Activated naive CD4-positive, alpha-beta T cell treated with anti-CD3 and anti-CD28 coated beads, Interleukin-2, amount 50 U/mL, for 24 hours (primary cell): Measurements from ENCODE around the gene KXD1.
"Not testable (repeated sequence)": the region's sequence is repeated elsewhere in the genome, so short reads cannot be mapped to it uniquely, and the experiment has no call there.

ENCODE experiments used
- H3K27ac Mint-ChIP-seq: one replicate; pipeline ENCODE4 v1.8.0; 2021; ENCODE audit warnings: mild to moderate bottlenecking, mixed read lengths
- H3K27me3 Mint-ChIP-seq: one replicate; pipeline ENCODE4 v1.8.0; 2021; ENCODE audit warnings: mixed read lengths
- H3K36me3 Mint-ChIP-seq: one replicate; pipeline ENCODE4 v1.8.0; 2021; ENCODE audit warnings: mixed read lengths
- H3K4me1 Mint-ChIP-seq: one replicate; pipeline ENCODE4 v1.8.0; 2021; ENCODE audit warnings: mixed read lengths
- H3K4me3 Mint-ChIP-seq: one replicate; pipeline ENCODE4 v1.8.0; 2021; ENCODE audit warnings: mild to moderate bottlenecking, mixed read lengths
- H3K9me3 Mint-ChIP-seq: one replicate; pipeline ENCODE4 v1.8.0; 2021; ENCODE audit warnings: mixed read lengths

Gene KXD1

GRCh38 chr19:18526316-18526715 lies 31.4 kb upstream of the KXD1 start:
- no peaks in the 10 kb centered on the region for H3K27me3 Mint-ChIP-seq
- peaks cover 4% of the 10 kb centered on the region for H3K4me1 Mint-ChIP-seq
- H3K36me3 Mint-ChIP-seq = no peaks in the 10 kb centered on the region
- no peak overlapping the region for H3K27ac Mint-ChIP-seq
- no peak overlapping the region for H3K4me3 Mint-ChIP-seq
- no peaks in the 10 kb centered on the region for H3K9me3 Mint-ChIP-seq

GRCh38 chr19:18529782-18530181 lies 27.9 kb upstream of the KXD1 start:
- H3K27ac Mint-ChIP-seq = no peak overlapping the region
- no peaks in the 10 kb centered on the region for H3K4me1 Mint-ChIP-seq
- no peaks in the 10 kb centered on the region for H3K9me3 Mint-ChIP-seq
- H3K27me3 Mint-ChIP-seq = no peaks in the 10 kb centered on the region
- H3K36me3 Mint-ChIP-seq = no peaks in the 10 kb centered on the region
- no peak overlapping the region for H3K4me3 Mint-ChIP-seq

- Mint-ChIP-seq H3K27ac (no peak overlapping the region), H3K4me1 (no peaks in the 10 kb centered on the region), H3K9me3 (no peaks in the 10 kb centered on the region), H3K36me3 (peaks cover 1% of the 10 kb centered on the region), H3K27me3 (no peaks in the 10 kb centered on the region), H3K4me3 (no peak overlapping the region)
Measured at GRCh38 chr19:18531485-18531884, 26.2 kb upstream of the KXD1 start.

- Mint-ChIP-seq H3K4me3 (no peak overlapping the region), H3K27me3 (no peaks in the 10 kb centered on the region), H3K4me1 (no peaks in the 10 kb centered on the region), H3K9me3 (no peaks in the 10 kb centered on the region), H3K27ac (no peak overlapping the region), H3K36me3 (peaks cover 3% of the 10 kb centered on the region)
Measured at GRCh38 chr19:18532168-18532890, 25.3 kb upstream of the KXD1 start.

GRCh38 chr19:18533058-18533457 lies 24.6 kb upstream of the KXD1 start:
- Mint-ChIP-seq H3K27ac (no peak overlapping the region), H3K4me1 (no peaks in the 10 kb centered on the region), H3K9me3 (no peaks in the 10 kb centered on the region), H3K36me3 (peaks cover 6% of the 10 kb centered on the region), H3K4me3 (no peak overlapping the region), H3K27me3 (no peaks in the 10 kb centered on the region)

GRCh38 chr19:18536475-18536874 lies 21.2 kb upstream of the KXD1 start:
- Mint-ChIP-seq H3K4me3 (no peak overlapping the region), H3K27me3 (no peaks in the 10 kb centered on the region), H3K36me3 (peaks cover 6% of the 10 kb centered on the region), H3K9me3 (no peaks in the 10 kb centered on the region), H3K4me1 (peaks cover 7% of the 10 kb centered on the region), H3K27ac (no peak overlapping the region)

- Mint-ChIP-seq H3K36me3 (peaks cover 6% of the 10 kb centered on the region), H3K27ac (no peak overlapping the region), H3K27me3 (no peaks in the 10 kb centered on the region), H3K9me3 (no peaks in the 10 kb centered on the region), H3K4me1 (peaks cover 15% of the 10 kb centered on the region), H3K4me3 (no peak overlapping the region)
Measured at GRCh38 chr19:18537431-18537830, 20.2 kb upstream of the KXD1 start.

GRCh38 chr19:18538115-18538514 lies 19.6 kb upstream of the KXD1 start:
- H3K27ac Mint-ChIP-seq = no peak overlapping the region
- H3K36me3 Mint-ChIP-seq = peaks cover 6% of the 10 kb centered on the region
- H3K27me3 Mint-ChIP-seq = no peaks in the 10 kb centered on the region
- H3K4me3 Mint-ChIP-seq = no peak overlapping the region
- no peaks in the 10 kb centered on the region for H3K9me3 Mint-ChIP-seq
- peaks cover 17% of the 10 kb centered on the region for H3K4me1 Mint-ChIP-seq

- Mint-ChIP-seq H3K4me3 (no peak overlapping the region), H3K27ac (no peak overlapping the region), H3K9me3 (no peaks in the 10 kb centered on the region), H3K36me3 (peaks cover 6% of the 10 kb centered on the region), H3K4me1 (peaks cover 24% of the 10 kb centered on the region), H3K27me3 (no peaks in the 10 kb centered on the region)
Measured at GRCh38 chr19:18539372-18539771, 18.3 kb upstream of the KXD1 start.

GRCh38 chr19:18540200-18540599 lies 17.5 kb upstream of the KXD1 start:
- H3K36me3 Mint-ChIP-seq, H3K4me3 Mint-ChIP-seq, H3K27ac Mint-ChIP-seq, H3K9me3 Mint-ChIP-seq, H3K27me3 Mint-ChIP-seq: not testable (repeated sequence)
- H3K4me1 Mint-ChIP-seq = peaks cover 25% of the 10 kb centered on the region

- peak overlapping the region; percentile 51 for H3K27ac Mint-ChIP-seq
- H3K9me3 Mint-ChIP-seq = no peaks in the 10 kb centered on the region
- H3K27me3 Mint-ChIP-seq = no peaks in the 10 kb centered on the region
- peak overlapping the region; percentile 57 for H3K4me3 Mint-ChIP-seq
- peaks cover 25% of the 10 kb centered on the region for H3K4me1 Mint-ChIP-seq
- H3K36me3 Mint-ChIP-seq = peaks cover 5% of the 10 kb centered on the region
Measured at GRCh38 chr19:18541258-18541991, 16.2 kb upstream of the KXD1 start.

- Mint-ChIP-seq H3K9me3 (no peaks in the 10 kb centered on the region), H3K27me3 (no peaks in the 10 kb centered on the region), H3K36me3 (peaks cover 2% of the 10 kb centered on the region), H3K27ac (peak overlapping the region; percentile 90), H3K4me3 (peak overlapping the region; percentile 81), H3K4me1 (peaks cover 25% of the 10 kb centered on the region)
Measured at GRCh38 chr19:18541992-18542940, 15.4 kb upstream of the KXD1 start.

- H3K9me3 Mint-ChIP-seq = no peaks in the 10 kb centered on the region
- H3K27ac Mint-ChIP-seq = peak within 1 kb of the TSS; percentile 95
- H3K27me3 Mint-ChIP-seq = no peaks in the 10 kb centered on the region
- H3K36me3 Mint-ChIP-seq = no peaks in the 10 kb centered on the region
- H3K4me3 Mint-ChIP-seq = peak within 1 kb of the TSS; percentile 91
- H3K4me1 Mint-ChIP-seq = peaks cover 25% of the 10 kb centered on the region
Measured at GRCh38 chr19:18542941-18543813, 14.5 kb upstream of the KXD1 start, which contains the start of gene FKBP8. Gene FKBP8, minus strand, starts transcription at chr19:18543573. Its CDS starts 1,603 bp downstream, at chr19:18541970.

GRCh38 chr19:18543814-18544475 lies 13.7 kb upstream of the KXD1 start:
- H3K27ac Mint-ChIP-seq = peak overlapping the region; percentile 95
- no peaks in the 10 kb centered on the region for H3K9me3 Mint-ChIP-seq
- H3K36me3 Mint-ChIP-seq = peaks cover 1% of the 10 kb centered on the region
- peak overlapping the region; percentile 91 for H3K4me3 Mint-ChIP-seq
- peaks cover 25% of the 10 kb centered on the region for H3K4me1 Mint-ChIP-seq
- H3K27me3 Mint-ChIP-seq = no peaks in the 10 kb centered on the region
